Heart left ventricle (tissue), 13 donors: ENCODE measurements around the gene VWA8.

Source experiments
- POLR2A ChIP-seq, 2 donors: fragments of 450-650 bp; IDR thresholded peaks; one replicate each; pipeline ENCODE4 v1.6.1; 2017; ENCODE audit warnings: antibody characterized with exemption in 2 of 2, mild to moderate bottlenecking in 2 of 2, moderate library complexity in 2 of 2
- TF ChIP-seq, protein P1 (sequence below), 12 donors: fragments of 200-600 bp; sonication (generic) in 4 of 12; IDR thresholded peaks; one replicate each; pipeline versions ENCODE4 v1.5.0 to v1.8.0; 2018 to 2022; ENCODE audit warnings: antibody characterized with exemption in 12 of 12, mild to moderate bottlenecking in 5 of 12
- donor health status: ischemic (EF 13 %, LVEDD 7.1; RV severe dilation, severe dysfunction).
- donor health status: DM: no; HTN: yes; CAD: no.
- donor health status: DM: no; HTN: no; CAD: no.
- donor health status: ischemic (EF 25% LVEDD 6.9; RV normal size, moderate dysfunction).
- donor health status: ischemic (EF 25% LVEDD 5.7; RV mildly dilated, moderate dysfunction).
- donor health status: ischemic (EF 35%, LVEDD 5.7; RV mildly dilated, moderate dysfunction).
- donor health status: nonischemic (EF 11% LVEDD 7.7; RV severe dilation, severe dysfunction).
- donor health status: DM: yes; HTN: yes; CAD: no.
- donor health status: PGD.
- donor health status: ischemic (EF 29% LVEDD 5.4; RV normal size, mild dysfunction).
- donor health status: nonischemic (EF 23%, LVEDD 6.1; RV moderate dilation, normal function).

GRCh38 chr13:41833831-41834230, 127.1 kb downstream of the VWA8 start:
- TF ChIP-seq, protein P1, sequence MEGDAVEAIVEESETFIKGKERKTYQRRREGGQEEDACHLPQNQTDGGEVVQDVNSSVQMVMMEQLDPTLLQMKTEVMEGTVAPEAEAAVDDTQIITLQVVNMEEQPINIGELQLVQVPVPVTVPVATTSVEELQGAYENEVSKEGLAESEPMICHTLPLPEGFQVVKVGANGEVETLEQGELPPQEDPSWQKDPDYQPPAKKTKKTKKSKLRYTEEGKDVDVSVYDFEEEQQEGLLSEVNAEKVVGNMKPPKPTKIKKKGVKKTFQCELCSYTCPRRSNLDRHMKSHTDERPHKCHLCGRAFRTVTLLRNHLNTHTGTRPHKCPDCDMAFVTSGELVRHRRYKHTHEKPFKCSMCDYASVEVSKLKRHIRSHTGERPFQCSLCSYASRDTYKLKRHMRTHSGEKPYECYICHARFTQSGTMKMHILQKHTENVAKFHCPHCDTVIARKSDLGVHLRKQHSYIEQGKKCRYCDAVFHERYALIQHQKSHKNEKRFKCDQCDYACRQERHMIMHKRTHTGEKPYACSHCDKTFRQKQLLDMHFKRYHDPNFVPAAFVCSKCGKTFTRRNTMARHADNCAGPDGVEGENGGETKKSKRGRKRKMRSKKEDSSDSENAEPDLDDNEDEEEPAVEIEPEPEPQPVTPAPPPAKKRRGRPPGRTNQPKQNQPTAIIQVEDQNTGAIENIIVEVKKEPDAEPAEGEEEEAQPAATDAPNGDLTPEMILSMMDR (IDR thresholded peaks at IDR 0.05): no peak
- TF ChIP-seq POLR2A (IDR thresholded peaks at IDR 0.05): no peak
